ENCODE measurements around the gene TRERF1. TPM values are rescaled to one million over a fixed set of nuclear protein-coding genes. Genes with fewer than 3 reads are reported as not detected.
"Not testable (repeated sequence)": the region's sequence is repeated elsewhere in the genome, so short reads cannot be mapped to it uniquely, and the experiment has no call there.

Gene TRERF1
- total RNA-seq, 4 donors from 2014 or later = 0.47 to 0.87 (median 0.50) TPM

DNA sequence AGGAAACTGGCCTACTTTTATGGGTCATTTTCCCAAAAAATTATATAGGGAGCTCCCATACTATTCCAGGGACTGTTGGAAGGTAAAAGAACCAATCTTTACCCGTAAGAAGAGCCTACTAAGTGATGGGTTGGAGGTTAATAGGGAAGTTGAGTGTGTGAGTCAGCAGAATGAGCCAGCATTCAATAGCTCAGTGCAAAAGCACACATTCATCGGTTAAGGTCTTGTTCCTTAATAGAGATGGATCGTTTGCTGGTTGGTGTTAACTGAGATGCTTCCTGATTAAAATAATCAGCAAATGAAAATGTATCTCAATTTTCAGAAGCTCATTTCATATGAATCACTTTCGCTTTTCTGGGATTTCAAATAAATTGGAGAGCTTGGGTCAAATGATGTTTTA, 118.8 kb downstream of the TRERF1 start:
- no peaks in the 10 kb centered on the region for H3K4me1 ChIP-seq
- no peak for TF ChIP-seq POLR2A (IDR thresholded peaks at IDR 0.05)
- TF ChIP-seq, protein P1, sequence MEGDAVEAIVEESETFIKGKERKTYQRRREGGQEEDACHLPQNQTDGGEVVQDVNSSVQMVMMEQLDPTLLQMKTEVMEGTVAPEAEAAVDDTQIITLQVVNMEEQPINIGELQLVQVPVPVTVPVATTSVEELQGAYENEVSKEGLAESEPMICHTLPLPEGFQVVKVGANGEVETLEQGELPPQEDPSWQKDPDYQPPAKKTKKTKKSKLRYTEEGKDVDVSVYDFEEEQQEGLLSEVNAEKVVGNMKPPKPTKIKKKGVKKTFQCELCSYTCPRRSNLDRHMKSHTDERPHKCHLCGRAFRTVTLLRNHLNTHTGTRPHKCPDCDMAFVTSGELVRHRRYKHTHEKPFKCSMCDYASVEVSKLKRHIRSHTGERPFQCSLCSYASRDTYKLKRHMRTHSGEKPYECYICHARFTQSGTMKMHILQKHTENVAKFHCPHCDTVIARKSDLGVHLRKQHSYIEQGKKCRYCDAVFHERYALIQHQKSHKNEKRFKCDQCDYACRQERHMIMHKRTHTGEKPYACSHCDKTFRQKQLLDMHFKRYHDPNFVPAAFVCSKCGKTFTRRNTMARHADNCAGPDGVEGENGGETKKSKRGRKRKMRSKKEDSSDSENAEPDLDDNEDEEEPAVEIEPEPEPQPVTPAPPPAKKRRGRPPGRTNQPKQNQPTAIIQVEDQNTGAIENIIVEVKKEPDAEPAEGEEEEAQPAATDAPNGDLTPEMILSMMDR (IDR thresholded peaks at IDR 0.05 in 4 of 5, conservative IDR thresholded peaks at IDR 0.05 in 1 of 5) = no peak
- intact Hi-C loops (cut with DNase I; ENCODE audit: low total_unique reads) = no loop called here
- no peaks in the 10 kb centered on the region for H3K27me3 ChIP-seq
- no peaks in the 10 kb centered on the region for H3K9me3 ChIP-seq
- DNase-seq (no peak), ATAC-seq (no peak)
- H3K4me3 ChIP-seq = no peak overlapping the region
- no peaks in the 10 kb centered on the region for H3K36me3 ChIP-seq
- H3K27ac ChIP-seq = no peak overlapping the region
- in situ Hi-C loops (cut with MboI; ENCODE audit: low sequenced_read_pairs in 4 of 4) = no loop called here

DNA sequence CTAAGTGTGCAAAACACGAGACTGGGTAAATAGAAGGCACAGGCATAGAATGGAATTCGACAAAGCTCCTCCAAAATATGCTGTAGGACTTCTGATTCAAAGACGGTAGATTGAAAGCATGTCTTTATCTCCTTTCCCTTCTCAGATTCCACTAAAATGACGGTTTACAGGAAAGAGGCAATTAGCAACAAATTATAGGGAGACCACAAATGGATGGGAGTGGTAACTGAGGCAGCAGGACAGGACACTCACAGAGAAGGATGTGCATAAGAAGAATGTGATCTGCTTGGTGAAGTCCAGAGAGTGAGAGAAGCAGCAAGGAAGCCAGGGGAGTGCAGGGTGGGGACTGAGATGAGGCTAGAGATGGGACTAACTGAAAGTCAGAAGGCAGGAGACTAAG, 120.7 kb downstream of the TRERF1 start:
- ATAC-seq (no peak), DNase-seq (no peak)
- in situ Hi-C loops (cut with MboI; ENCODE audit: low sequenced_read_pairs in 4 of 4) (no loop called here), intact Hi-C loops (cut with DNase I; ENCODE audit: low total_unique reads) (no loop called here)
- Histone ChIP-seq H3K9me3 (no peaks in the 10 kb centered on the region), H3K4me1 (no peaks in the 10 kb centered on the region), H3K4me3 (no peak overlapping the region), H3K27me3 (no peaks in the 10 kb centered on the region), H3K27ac (no peak overlapping the region), H3K36me3 (no peaks in the 10 kb centered on the region)
- TF ChIP-seq, protein P1 (IDR thresholded peaks at IDR 0.05 in 4 of 5, conservative IDR thresholded peaks at IDR 0.05 in 1 of 5) = no peak
- TF ChIP-seq POLR2A (IDR thresholded peaks at IDR 0.05) = no peak

DNA sequence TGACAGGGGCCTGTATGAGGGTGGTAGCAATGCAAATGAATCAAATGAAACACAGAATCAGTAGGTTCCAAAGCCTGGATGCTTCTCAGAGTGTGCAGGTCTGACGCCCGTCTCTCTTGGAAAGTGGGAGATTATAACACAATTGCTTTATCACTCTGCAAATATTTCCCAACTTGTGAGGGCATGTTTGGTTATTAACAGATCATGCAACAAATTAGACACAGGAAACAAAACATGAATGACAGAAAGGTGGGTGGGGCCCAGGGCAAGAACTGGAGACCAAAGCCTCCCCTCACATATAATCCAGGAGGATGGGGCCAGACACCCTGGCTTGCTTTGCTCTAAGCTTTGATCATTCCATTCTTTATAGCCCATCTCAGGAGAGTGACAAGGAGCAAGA, 125.5 kb downstream of the TRERF1 start:
- in situ Hi-C loops (cut with MboI; ENCODE audit: low sequenced_read_pairs in 4 of 4) = no loop called here

DNA sequence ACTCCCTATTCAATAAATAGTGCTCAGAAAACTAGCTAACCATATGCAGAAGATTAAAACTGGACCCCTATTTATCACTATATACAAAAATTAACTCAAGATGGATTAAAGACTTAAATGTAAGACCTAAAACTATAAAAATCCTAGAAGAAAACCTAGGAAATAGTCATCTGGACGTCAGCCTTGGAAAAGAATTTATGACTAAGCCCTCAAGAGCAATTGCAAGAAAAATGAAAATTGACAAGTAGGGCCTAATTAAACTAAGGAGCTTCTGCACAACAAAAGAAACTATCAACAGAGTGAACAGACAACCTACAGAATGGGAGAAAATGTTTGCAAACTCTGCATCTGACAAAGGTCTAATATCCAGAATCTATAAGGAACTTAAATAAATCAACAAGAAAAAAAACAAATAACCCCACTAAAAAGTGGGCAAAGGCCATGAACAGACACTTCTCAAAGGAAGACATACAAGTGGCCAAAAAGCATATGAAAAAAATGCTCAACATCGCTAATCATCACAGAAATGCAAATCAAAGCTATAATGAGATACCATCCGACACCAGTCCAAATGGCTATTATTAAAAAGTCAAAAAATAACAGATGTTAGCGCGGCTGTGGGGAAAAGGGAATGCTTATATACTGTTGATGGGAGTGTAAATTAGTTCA, 126.9 kb downstream of the TRERF1 start:
- H3K9me3 ChIP-seq; H3K27ac ChIP-seq; DNase-seq; H3K27me3 ChIP-seq; intact Hi-C loops (cut with DNase I; ENCODE audit: low total_unique reads); H3K4me1 ChIP-seq; in situ Hi-C loops (cut with MboI; ENCODE audit: low sequenced_read_pairs in 4 of 4); ATAC-seq; H3K36me3 ChIP-seq; H3K4me3 ChIP-seq: not testable (repeated sequence)

More for the DNA sequence above, 125.5 kb downstream of the TRERF1 start:
- no peak for ATAC-seq
- no peaks in the 10 kb centered on the region for H3K4me1 ChIP-seq
- no peaks in the 10 kb centered on the region for H3K9me3 ChIP-seq
- H3K27me3 ChIP-seq = no peaks in the 10 kb centered on the region
- no peaks in the 10 kb centered on the region for H3K36me3 ChIP-seq
- TF ChIP-seq, protein P1 (IDR thresholded peaks at IDR 0.05 in 4 of 5, conservative IDR thresholded peaks at IDR 0.05 in 1 of 5) = no peak
- TF ChIP-seq POLR2A (IDR thresholded peaks at IDR 0.05) = no peak
- no peak for DNase-seq
- no peak overlapping the region for H3K27ac ChIP-seq
- intact Hi-C loops (cut with DNase I; ENCODE audit: low total_unique reads) = no loop called here
- H3K4me3 ChIP-seq = no peak overlapping the region

DNA sequence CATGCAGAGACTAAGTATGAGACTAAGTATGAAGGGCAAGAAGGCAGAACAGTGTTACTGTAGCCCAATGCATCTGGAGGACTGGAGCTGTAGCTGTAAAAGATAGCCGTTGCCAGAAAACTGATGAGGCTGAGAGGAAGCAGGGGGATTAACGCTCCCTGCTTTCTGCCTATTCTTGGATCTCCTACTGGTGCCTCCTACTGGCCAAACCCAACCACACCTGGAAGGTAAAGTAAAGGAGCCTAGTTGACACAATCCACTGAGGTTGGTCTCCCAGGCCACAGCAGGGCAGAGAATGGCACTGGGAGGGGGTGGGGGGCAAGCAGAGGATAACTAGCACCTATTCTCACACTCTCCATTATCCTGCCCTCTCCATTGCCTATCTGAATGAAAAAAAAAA, 129.1 kb downstream of the TRERF1 start:
- in situ Hi-C loops (cut with MboI; ENCODE audit: low sequenced_read_pairs in 4 of 4) (no loop called here), intact Hi-C loops (cut with DNase I; ENCODE audit: low total_unique reads) (no loop called here)
- TF ChIP-seq, protein P1 (IDR thresholded peaks at IDR 0.05 in 4 of 5, conservative IDR thresholded peaks at IDR 0.05 in 1 of 5) = no peak
- no peak for TF ChIP-seq POLR2A (IDR thresholded peaks at IDR 0.05)

More for the DNA sequence above, 129.1 kb downstream of the TRERF1 start:
- DNase-seq (no peak), ATAC-seq (no peak)
- H3K27ac ChIP-seq = no peak overlapping the region
- no peaks in the 10 kb centered on the region for H3K36me3 ChIP-seq
- H3K4me3 ChIP-seq = no peak overlapping the region
- H3K4me1 ChIP-seq = no peaks in the 10 kb centered on the region
- H3K9me3 ChIP-seq = no peaks in the 10 kb centered on the region
- H3K27me3 ChIP-seq = no peaks in the 10 kb centered on the region

All from gastrocnemius medialis (tissue), 4 donors.